HCT116 (cell line): ENCODE results near the gene CASK. TPM values are rescaled to one million over a fixed set of nuclear protein-coding genes. Genes with fewer than 3 reads are reported as not detected.

ENCODE experiments used
- ATAC-seq: fragments of 200-7000 bp; cut with Tn5 transposase; 2 replicates; pipeline ENCODE4 v1.9.1; 2020; ENCODE audit warnings: mild to moderate bottlenecking, moderate library complexity
- BruUV-seq: library from RNA; stranded (reverse); fragments of 400-500 nt; replicated peaks from 2 replicates; lab custom pipeline; 2021; lab: Mats Ljungman, UMichigan
- CTCF ChIA-PET: fragments of 300-600 bp; sonication (Branson Sonifier 250); formaldehyde crosslinking; loops from one replicate; lab custom pipeline; 2021; ENCODE audit warnings: antibody characterized with exemption; lab: Charles Lee
- POLR2A ChIA-PET: fragments of 300-600, 350-600 bp; sonication (Branson Sonifier 250); formaldehyde crosslinking; loops from one replicate; lab custom pipeline; 2021; ENCODE audit warnings: antibody characterized with exemption; lab: Charles Lee
- RAD21 ChIA-PET, 2 experiments: fragments of 300-600 bp; sonication (Branson Sonifier 250); formaldehyde crosslinking; loops; one replicate each; lab custom pipeline; 2023; ENCODE audit warnings: low total read pairs in 2 of 2; ENCODE audit not compliant: uncharacterized antibody in 2 of 2, unreplicated experiment in 2 of 2, low non-redundant PET in 1 of 2; lab: Charles Lee
- DNase-seq: peaks from one replicate; pipeline ENCODE4 v3.0.0-alpha.2; 2010; ENCODE audit warnings: low read depth, low spot score
- H2AFZ ChIP-seq: fragments of 200-600 bp; shearing (Covaris generic), sonication (generic); 2 replicates; pipeline ENCODE4 v1.6.1; 2017; ENCODE audit warnings: low read depth, mixed run types, mixed read lengths, antibody characterized with exemption, low read length; ENCODE audit not compliant: poor library complexity, severe bottlenecking
- H3K27ac ChIP-seq: 2 replicates; pipeline ENCODE4 v1.5.1; 2012; ENCODE audit warnings: low read depth, low read length
- H3K27me3 ChIP-seq: fragments of 200-600 bp; sonication (generic); 2 replicates; pipeline ENCODE4 v1.6.1; 2016; ENCODE audit warnings: mixed run types, low read length, mixed read lengths; ENCODE audit not compliant: insufficient read depth
- H3K36me3 ChIP-seq, 2 experiments: fragments of 200-500 bp in 1 of 2; fragments of 200-600 bp in 1 of 2; sonication (Bioruptor generic) in 1 of 2; sonication (generic) in 1 of 2; 2 replicates each; pipeline versions ENCODE4 v1.5.1 to v1.6.1; 2014 to 2016; ENCODE audit warnings: low read length in 2 of 2, inconsistent platforms in 1 of 2, mixed read lengths in 1 of 2, mixed run types in 1 of 2; ENCODE audit not compliant: insufficient read depth in 2 of 2, control insufficient read depth in 1 of 2
- H3K4me1 ChIP-seq, 2 experiments: fragments of 200-600 bp in 1 of 2; sonication (generic) in 1 of 2; 2 replicates each; pipeline versions ENCODE4 v1.5.1 to v1.6.1; 2012 to 2017; ENCODE audit warnings: low read length in 2 of 2, inconsistent platforms in 1 of 2, mild to moderate bottlenecking in 1 of 2, mixed read lengths in 1 of 2, mixed run types in 1 of 2, moderate library complexity in 1 of 2; ENCODE audit not compliant: insufficient read depth in 2 of 2, control insufficient read depth in 1 of 2
- H3K4me2 ChIP-seq: fragments of 200-600 bp; sonication (generic); 2 replicates; pipeline ENCODE4 v1.6.1; 2017; ENCODE audit warnings: mixed run types, low read length, mixed read lengths
- H3K4me3 ChIP-seq, 2 experiments: fragments of 200-600 bp in 1 of 2; sonication (generic) in 1 of 2; replicated peaks in 1 of 2; 2 replicates each; pipeline ENCODE4 v1.5.1; 2011 to 2016; ENCODE audit warnings: low read length in 2 of 2, control low read depth in 1 of 2, low read depth in 1 of 2, mild to moderate bottlenecking in 1 of 2, mixed read lengths in 1 of 2, mixed run types in 1 of 2
- H3K79me2 ChIP-seq: fragments of 200-600 bp; sonication (generic); 2 replicates; pipeline ENCODE4 v1.6.1; 2017; ENCODE audit warnings: mild to moderate bottlenecking, mixed run types, low read length, moderate library complexity, mixed read lengths; ENCODE audit not compliant: insufficient read depth
- H3K9ac ChIP-seq: fragments of 200-600 bp; sonication (generic); 2 replicates; pipeline ENCODE4 v1.6.1; 2016; ENCODE audit warnings: low read length, mixed read lengths
- H3K9me2 ChIP-seq: fragments of 200-600 bp; sonication (generic), shearing (Covaris generic); 2 replicates; pipeline ENCODE4 v1.6.1; 2017; ENCODE audit warnings: mixed run types, mild to moderate bottlenecking, moderate library complexity; ENCODE audit not compliant: insufficient read depth
- H3K9me3 ChIP-seq, 2 experiments: fragments of 200-500 bp in 1 of 2; fragments of 200-600 bp in 1 of 2; sonication (Bioruptor generic) in 1 of 2; sonication (generic) in 1 of 2; 2 replicates each; pipeline ENCODE4 v1.6.1; 2014 to 2017; ENCODE audit warnings: low read length in 2 of 2, mixed read lengths in 2 of 2, inconsistent platforms in 1 of 2, low read depth in 1 of 2, mild to moderate bottlenecking in 1 of 2, mixed run types in 1 of 2, moderate library complexity in 1 of 2; ENCODE audit not compliant: control insufficient read depth in 1 of 2, insufficient read depth in 1 of 2
- H4K20me1 ChIP-seq: fragments of 200-600 bp; sonication (generic), shearing (Covaris generic); 2 replicates; pipeline ENCODE4 v1.6.1; 2017; ENCODE audit warnings: mixed run types, mild to moderate bottlenecking, moderate library complexity; ENCODE audit not compliant: insufficient read depth
- EGR1 ChIP-seq: IDR thresholded peaks from 2 replicates; pipeline ENCODE4 v1.6.1; 2012; ENCODE audit warnings: low read depth
- ELF1 ChIP-seq: IDR thresholded peaks from 2 replicates; pipeline ENCODE4 v1.6.1; 2012; ENCODE audit warnings: low read depth, borderline replicate concordance
- EZH2 ChIP-seq: fragments of 200-600 bp; sonication (generic); IDR thresholded peaks from 2 replicates; pipeline ENCODE4 v1.6.1; 2017; ENCODE audit warnings: antibody characterized with exemption, mixed run types
- EZH2phosphoT487 ChIP-seq: fragments of 200-600 bp; IDR thresholded peaks from 2 replicates; pipeline ENCODE4 v1.6.1; 2018; ENCODE audit warnings: antibody characterized with exemption, borderline replicate concordance
- POLR2A ChIP-seq: IDR thresholded peaks from 2 replicates; pipeline ENCODE4 v1.7.0; 2011; ENCODE audit warnings: borderline replicate concordance; ENCODE audit not compliant: insufficient read depth, insufficient read length; ENCODE audit errors: extremely low read depth
- REST ChIP-seq: IDR thresholded peaks from 2 replicates; pipeline ENCODE4 v1.6.1; 2012; ENCODE audit warnings: low read depth
- SIN3A ChIP-seq: IDR thresholded peaks from 2 replicates; pipeline ENCODE4 v1.6.1; 2012; ENCODE audit warnings: low read depth
- SP1 ChIP-seq: IDR thresholded peaks from 2 replicates; pipeline ENCODE4 v1.6.1; 2012; ENCODE audit warnings: low read depth
- ZBTB33 ChIP-seq: IDR thresholded peaks from 2 replicates; pipeline ENCODE4 v1.6.1; 2011; ENCODE audit warnings: mild to moderate bottlenecking, low read length, moderate library complexity; ENCODE audit not compliant: insufficient replicate concordance; ENCODE audit errors: extremely low read depth
- intact Hi-C: fragments of 100-400 bp; cut with micrococcal nuclease; formaldehyde crosslinking; loops from 2 replicates; pipeline ENCODE4 v1.10.0; 2022
- total RNA-seq: library from RNA; stranded (reverse); gene quantifications from one replicate; pipeline ENCODE4 v1.2.1, GENCODE V29; 2021; ENCODE audit not compliant: unreplicated experiment

Gene CASK
- total RNA-seq, 1 experiment from 2014 or later, result 39.0 TPM

- ATAC-seq, result no peak
- no peaks in the 10 kb centered on the region for H3K27me3 ChIP-seq
- H3K27ac ChIP-seq, result no peak overlapping the region
- CTCF ChIA-PET, result no interaction called here
- no peak overlapping the region for H3K9ac ChIP-seq
- H3K9me3 ChIP-seq, result no peaks in the 10 kb centered on the region
- H3K9me2 ChIP-seq, result no peaks in the 10 kb centered on the region
- H4K20me1 ChIP-seq, result no peaks in the 10 kb centered on the region
- DNase-seq, result no peak
- intact Hi-C loops, result no loop called here
- no peak overlapping the region for H2AFZ ChIP-seq
- RAD21 ChIA-PET, result no interaction called here
- TF ChIP-seq SP1, result no peak
- no peak for TF ChIP-seq ZBTB33
- no peak for TF ChIP-seq REST
- no peak for TF ChIP-seq ELF1
- no peak for TF ChIP-seq SIN3A
- TF ChIP-seq EZH2, result no peak
- TF ChIP-seq POLR2A, result no peak
- no peak for TF ChIP-seq EGR1
- no peak for TF ChIP-seq EZH2phosphoT487
- H3K4me1 ChIP-seq, result no peaks in the 10 kb centered on the region
- H3K4me3 ChIP-seq, result no peak overlapping the region
- BruUV-seq, result no TSS peak
- H3K4me2 ChIP-seq, result no peak overlapping the region
- H3K79me2 ChIP-seq, result no peaks in the 10 kb centered on the region
- POLR2A ChIA-PET, result no interaction called here
- H3K36me3 ChIP-seq, result no peaks in the 10 kb centered on the region
Measured at GRCh38 chrX:41716222-41716621, 207.1 kb downstream of the CASK start.
